HepG2 (cell line): ENCODE measurements around the gene ESRP2. TPM values are rescaled to one million over a fixed set of nuclear protein-coding genes. Genes with fewer than 3 reads are reported as not detected.

ENCODE experiments used
- ATAC-seq: fragments of 200-7000 bp; cut with Tn5 transposase; 3 replicates; pipeline ENCODE4 v1.9.1; 2020; ENCODE audit warnings: mild to moderate bottlenecking, moderate library complexity
- BruUV-seq: library from RNA; stranded (reverse); fragments of 400-500 nt; replicated peaks from 2 replicates; lab custom pipeline; 2021; lab: Mats Ljungman, UMichigan
- CTCF ChIA-PET: fragments of 300-600 bp; formaldehyde crosslinking; extraction: SDS; loops from one replicate; lab custom pipeline; 2021; ENCODE audit warnings: low total read pairs, inconsistent platforms, low intra/inter-chr PET ratio; lab: Yijun Ruan, JAX
- POLR2A ChIA-PET: fragments of 350-600 bp; sonication (Branson Sonifier 250); formaldehyde crosslinking; loops from one replicate; lab custom pipeline; 2020; ENCODE audit warnings: antibody characterized with exemption, inconsistent platforms; lab: Yijun Ruan, JAX
- DNase-seq: peaks from one replicate; pipeline ENCODE4 v3.0.0-alpha.2; 2015; ENCODE audit warnings: low spot score
- FAIRE-seq: peaks from 3 replicates; lab custom pipeline; 2011; peaks lifted over from hg19 to GRCh38; lab: Jason Lieb, UNC
- H2AFZ ChIP-seq: one replicate; pipeline ENCODE4 v1.6.1; 2011; ENCODE audit warnings: low read length, inconsistent platforms
- H3K27ac ChIP-seq: fragments of 300-600 bp; 3 replicates; pipeline ENCODE4 v1.8.0; 2011; ENCODE audit warnings: mixed run types, mild to moderate bottlenecking, mixed read lengths, low read length, inconsistent platforms; ENCODE audit not compliant: insufficient read depth; ENCODE audit errors: extremely low read length
- H3K27me3 ChIP-seq, 2 experiments: fragments of 200-600 bp in 1 of 2; 2 replicates in 1 of 2; 3 replicates in 1 of 2; pipeline versions ENCODE4 v1.6.0 to v1.8.0; 2011; ENCODE audit warnings: low read length in 2 of 2, mild to moderate bottlenecking in 2 of 2, moderate library complexity in 2 of 2, inconsistent platforms in 1 of 2; ENCODE audit not compliant: insufficient read depth in 2 of 2, control insufficient read depth in 1 of 2
- H3K36me3 ChIP-seq, 2 experiments: fragments of 200-600 bp in 1 of 2; replicated peaks in 1 of 2; 2 replicates in 1 of 2; 3 replicates in 1 of 2; pipeline versions ENCODE4 v1.5.1 to v1.8.0; 2011; ENCODE audit warnings: low read length in 2 of 2, inconsistent platforms in 1 of 2; ENCODE audit not compliant: insufficient read depth in 2 of 2, control insufficient read depth in 1 of 2
- H3K4me1 ChIP-seq: 2 replicates; pipeline ENCODE4 v1.5.1; 2012; ENCODE audit warnings: low read length, inconsistent platforms; ENCODE audit not compliant: insufficient read depth
- H3K4me2 ChIP-seq: 2 replicates; pipeline ENCODE4 v1.6.0; 2011; ENCODE audit warnings: low read depth, low read length, inconsistent platforms
- H3K4me3 ChIP-seq, 3 experiments: fragments of 200-600 bp in 1 of 3; sonication (generic), shearing (Covaris generic) in 1 of 3; replicated peaks in 1 of 3; 2 replicates each; pipeline ENCODE4 v1.5.1; 2011 to 2016; ENCODE audit warnings: low read length in 3 of 3, inconsistent platforms in 2 of 3, low read depth in 2 of 3, mild to moderate bottlenecking in 2 of 3, control low read depth in 1 of 3, mixed read lengths in 1 of 3; ENCODE audit not compliant: insufficient read depth in 1 of 3
- H3K79me2 ChIP-seq: one replicate; pipeline ENCODE4 v1.6.1; 2011; ENCODE audit warnings: low read length, inconsistent platforms; ENCODE audit not compliant: insufficient read depth
- H3K9ac ChIP-seq: 2 replicates; pipeline ENCODE4 v1.6.0; 2011; ENCODE audit warnings: mild to moderate bottlenecking, low read depth, low read length, inconsistent platforms; ENCODE audit not compliant: insufficient read depth
- H3K9me3 ChIP-seq: 2 replicates; pipeline ENCODE4 v1.5.1; 2012; ENCODE audit warnings: mild to moderate bottlenecking, low read length
- H4K20me1 ChIP-seq: 2 replicates; pipeline ENCODE4 v1.6.0; 2011; ENCODE audit warnings: inconsistent platforms, mild to moderate bottlenecking, low read length, moderate library complexity; ENCODE audit not compliant: insufficient read depth
- ATF6 ChIP-seq: sonication (generic); formaldehyde crosslinking; conservative IDR thresholded peaks from 2 replicates; pipeline ENCODE4 v1.4.0; 2020; ENCODE audit warnings: missing genetic modification reagents
- ATF7-NPFF ChIP-seq: sonication (generic); formaldehyde crosslinking; IDR thresholded peaks from 2 replicates; pipeline ENCODE4 v1.8.1; 2023; ENCODE audit warnings: mild to moderate bottlenecking, low read depth, missing genetic modification reagents, moderate library complexity
- BHLHE40 ChIP-seq: IDR thresholded peaks from 2 replicates; pipeline ENCODE4 v1.6.1; 2011; ENCODE audit warnings: low read length, improper control_type of control experiment
- GATA4 ChIP-seq: sonication (generic); IDR thresholded peaks from 2 replicates; pipeline ENCODE4 v1.6.1; 2016; ENCODE audit warnings: antibody characterized with exemption, low read depth, borderline replicate concordance
- GZF1 ChIP-seq: sonication (generic); formaldehyde crosslinking; IDR thresholded peaks from 2 replicates; pipeline ENCODE4 v1.5.1; 2020; ENCODE audit warnings: mild to moderate bottlenecking, missing genetic modification reagents
- KDM5A ChIP-seq: fragments of 200-600 bp; sonication (generic); IDR thresholded peaks from 2 replicates; pipeline ENCODE4 v1.7.0; 2018; ENCODE audit warnings: antibody characterized with exemption, mild to moderate bottlenecking, low read length, borderline replicate concordance
- MBNL3 ChIP-seq: fragments of 250-450 bp; sonication (Bioruptor Pico); conservative IDR thresholded peaks from 2 replicates; pipeline ENCODE4 v1.8.0; 2022; ENCODE audit warnings: mild to moderate bottlenecking, inconsistent platforms
- MYNN ChIP-seq: sonication (generic); formaldehyde crosslinking; IDR thresholded peaks from 2 replicates; pipeline ENCODE4 v1.4.0; 2020; ENCODE audit warnings: mild to moderate bottlenecking, low read depth, missing genetic modification reagents
- SP140L ChIP-seq: sonication (generic); formaldehyde crosslinking; IDR thresholded peaks from 2 replicates; pipeline ENCODE4 v1.4.0; 2020; ENCODE audit warnings: missing genetic modification reagents, borderline replicate concordance
- SRSF4 ChIP-seq: fragments of 200-400 bp; formaldehyde crosslinking; IDR thresholded peaks from one replicate; pipeline ENCODE4 v1.6.1; 2018; ENCODE audit warnings: mild to moderate bottlenecking, low read depth, low read length, moderate library complexity; ENCODE audit not compliant: poor library complexity, severe bottlenecking
- TRAFD1 ChIP-seq: sonication (generic); formaldehyde crosslinking; IDR thresholded peaks from 2 replicates; pipeline ENCODE4 v1.5.1; 2020; ENCODE audit warnings: missing genetic modification reagents, mild to moderate bottlenecking, borderline replicate concordance
- TSC22D2 ChIP-seq: sonication (generic); formaldehyde crosslinking; IDR thresholded peaks from 2 replicates; pipeline ENCODE4 v1.5.1; 2020; ENCODE audit warnings: missing genetic modification reagents, mild to moderate bottlenecking, borderline replicate concordance
- U2AF2 ChIP-seq: fragments of 200-400 bp; formaldehyde crosslinking; IDR thresholded peaks from 2 replicates; pipeline ENCODE4 v1.6.1; 2017; ENCODE audit warnings: low read depth, mild to moderate bottlenecking, low read length
- ZNF292 ChIP-seq: sonication (generic); formaldehyde crosslinking; IDR thresholded peaks from 2 replicates; pipeline ENCODE4 v1.8.1; 2022; ENCODE audit warnings: mild to moderate bottlenecking, low read depth, missing genetic modification reagents, borderline replicate concordance
- ZNF580 ChIP-seq: IDR thresholded peaks from 2 replicates; pipeline ENCODE4 v1.6.1; 2016; ENCODE audit warnings: low read depth, borderline replicate concordance
- ZSCAN12 ChIP-seq: sonication (generic); formaldehyde crosslinking; IDR thresholded peaks from 2 replicates; pipeline ENCODE4 v1.9.0; 2021; ENCODE audit warnings: mild to moderate bottlenecking, missing genetic modification reagents
- WGBS: methylation state at CpG from one replicate; pipeline ENCODE4 v1.1.6; 2017; ENCODE audit warnings: low lambda C conversion rate; 5-methylcytosine and 5-hydroxymethylcytosine counted together
- in situ Hi-C: cut with HindIII; loops from 2 replicates; pipeline ENCODE4 v1.10.0; 2017; ENCODE audit warnings: low pct_unique_long_range_greater_than_20kb; ENCODE audit not compliant: extremely low pct_ligation_motif_present
- intact Hi-C: fragments of 100-400 bp; cut with micrococcal nuclease; formaldehyde crosslinking; loops from one replicate; pipeline ENCODE4 v1.10.0; 2022; ENCODE audit not compliant: unreplicated experiment
- polyA plus RNA-seq, 8 experiments: library from polyadenylated mRNA; depleted of rRNA in 3 of 8; stranded (reverse) in 7 of 8; unstranded in 1 of 8; fragments of >200 nt; fragmentation: Illumina TruSeq in 4 of 8; extraction: Trizol in 4 of 8; gene quantifications; 2 replicates each; pipeline versions ENCODE4 v1.2.1 to v1.2.3, GENCODE V29; 2011 to 2016; ENCODE audit warnings: low read depth in 4 of 8, missing spikeins in 1 of 8, mixed read lengths in 1 of 8; ENCODE audit not compliant: insufficient read depth in 1 of 8
- total RNA-seq, 5 experiments: library from RNA; depleted of rRNA; stranded (reverse); fragments of >200 nt; fragmentation: Illumina TruSeq; extraction: Trizol; gene quantifications; 2 replicates each; pipeline ENCODE4 v1.2.3, GENCODE V29; 2016; ENCODE audit warnings: low read depth in 1 of 5

The ESRP2 gene
- total and polyA plus RNA-seq, 2 of the 13 experiments (the other 11 are each of a cell fraction or from before 2014, with no cell fraction given), result 21.1 to 32.4 TPM

GRCh38 chr16:68237243-68238028, 1.5 kb upstream of the ESRP2 start:
- no peaks in the 10 kb centered on the region for H3K9me3 ChIP-seq
- ATAC-seq (peak; percentile 71), DNase-seq (peak; percentile 98), FAIRE-seq (peak; percentile 96)
- in situ Hi-C loops, result loop anchor here (10.0 kb wide), 1 partner anchor 153 kb away; the partner anchor contains the start of gene NFATC3
- no peaks in the 10 kb centered on the region; a peak in 1 of 5 replicates for H3K27me3 ChIP-seq
- ChIA-PET CTCF (no interaction called here), POLR2A (interaction anchor here (0.6 to 5.6 kb wide), 28 partner anchors 8 to 1120 kb away, joined by 3 to 100 read pairs (median 6); partner anchors contain the start of genes DDX28, DUS2, NFATC3 and PLA2G15)
- H3K9ac ChIP-seq, result peak overlapping the region; percentile 85
- BruUV-seq, result no TSS peak
- intact Hi-C loops, result loop anchor here (1.0 to 2.0 kb wide), 3 partner anchors 8 to 44 kb away; partner anchors contain the start of genes PLA2G15 and SLC7A6
- peaks cover 20% of the 10 kb centered on the region for H4K20me1 ChIP-seq
- WGBS, result 5% methylated on average over 63 of the region's 72 CpGs
- H3K4me1 ChIP-seq, result peaks cover 38% of the 10 kb centered on the region
- peak overlapping the region; percentile 85 for H3K27ac ChIP-seq
- H3K79me2 ChIP-seq, result peaks cover 29% of the 10 kb centered on the region
- H3K4me2 ChIP-seq, result peak overlapping the region; percentile 99
- peak overlapping the region; percentile 66 to 94 (median 93) for H3K4me3 ChIP-seq
- no peak overlapping the region for H2AFZ ChIP-seq
- H3K36me3 ChIP-seq, result peaks cover 6 to 9% of the 10 kb centered on the region in 2 experiments
- TF ChIP-seq ZSCAN12 (CRISPR knock-in tag), result 0 out of 2 replicates have a peak, but pooled peaks have one; percentile 69
- TF ChIP-seq MBNL3 (CRISPR knock-in tag), result no peak
- peak; percentile 95 for TF ChIP-seq ATF7-NPFF
- peak; percentile 16 for TF ChIP-seq BHLHE40
- TF ChIP-seq ZNF292 (CRISPR knock-in tag), result no peak
- TF ChIP-seq GZF1 (CRISPR knock-in tag), result no peak
- 0 out of 2 replicates have a peak, but pooled peaks have one; percentile 27 for TF ChIP-seq SP140L
- no peak; the same call in 1 of the 2 replicates for TF ChIP-seq ZNF580 (CRISPR knock-in tag)
- peak; percentile 73 for TF ChIP-seq TRAFD1 (CRISPR knock-in tag)
- peak; percentile 42; the same call in 1 of the 2 replicates for TF ChIP-seq MYNN (CRISPR knock-in tag)
- TF ChIP-seq ATF6 (CRISPR knock-in tag), result peak; percentile 32; the same call in 1 of the 2 replicates
- TF ChIP-seq SRSF4, result no peak
- 0 out of 2 replicates have a peak, but pooled peaks have one; percentile 4 for TF ChIP-seq U2AF2
- peak; percentile 93 for TF ChIP-seq GATA4
- TF ChIP-seq TSC22D2 (CRISPR knock-in tag), result peak; percentile 69; the same call in 1 of the 2 replicates
- no peak for TF ChIP-seq KDM5A
